B cell (primary cell): ENCODE results near the gene MRPS26.

Experiments
- CTCF ChIP-seq: fragments of 200-600 bp; IDR thresholded peaks from one replicate; pipeline ENCODE4 v1.8.0; 2022; ENCODE audit warnings: antibody characterized with exemption, mild to moderate bottlenecking
- EZH2 ChIP-seq: IDR thresholded peaks from 2 replicates; pipeline ENCODE4 v1.6.1; 2012; ENCODE audit warnings: borderline replicate concordance, low read depth, mild to moderate bottlenecking, moderate library complexity, low read length; ENCODE audit not compliant: insufficient read depth, poor library complexity, severe bottlenecking

GRCh38 chr20:3045042-3045815 is 623 bp upstream of the MRPS26 start:
- TF ChIP-seq CTCF (no peak), EZH2 (no peak)
